Measurements from ENCODE around the gene PRH1. TPM values are rescaled to one million over a fixed set of nuclear protein-coding genes. Genes with fewer than 3 reads are reported as not detected.

The PRH1 gene
- 10.6 and 16.2 TPM in 2 replicates for total RNA-seq

GRCh38 chr12:10884086-10884725, at the start of gene PRH1:
Gene PRH1 (minus strand): TSS chr12:10884255. CDS start chr12:10884217, 38 bp downstream.

GRCh38 chr12:10928746-10929286, 44.8 kb upstream of the PRH1 start, which contains the start of gene PRH2:
Gene PRH2 (plus strand): TSS chr12:10929236. CDS start chr12:10929274, 38 bp downstream.

GRCh38 chr12:10909462-10909861, 25.4 kb upstream of the PRH1 start, which contains the start of gene TAS2R13:
Gene TAS2R13 (minus strand): TSS chr12:10909562. CDS start chr12:10909298, 264 bp downstream.

GRCh38 chr12:10849425-10849878, 34.6 kb downstream of the PRH1 start, which contains the start of gene PRR4:
Gene PRR4 (minus strand): TSS chr12:10849475. CDS start chr12:10849437, 38 bp downstream.

Other genes starting within 250 kb of the PRH1 start
- gene STYK1, start 210.2 kb downstream of the PRH1 start, total RNA-seq = 0.53 and 2.3 TPM in 2 replicates
- gene YBX3, start 160.9 kb downstream of the PRH1 start, total RNA-seq = 116 and 139 TPM in 2 replicates
- gene TAS2R7, start 81.6 kb downstream of the PRH1 start, total RNA-seq = not detected in 2 replicates
- not detected in 2 replicates for gene TAS2R8, start 77.0 kb downstream of the PRH1 start, total RNA-seq
- not detected in 2 replicates for gene TAS2R9, start 74.1 kb downstream of the PRH1 start, total RNA-seq
- 0.83 and 1.2 TPM in 2 replicates for gene TAS2R10, start 57.9 kb downstream of the PRH1 start, total RNA-seq
- 0.73 and 1.2 TPM in 2 replicates for gene PRR4, start 34.8 kb downstream of the PRH1 start, total RNA-seq
- gene TAS2R13, start 25.3 kb upstream of the PRH1 start, total RNA-seq = 1.8 and 2.4 TPM in 2 replicates
- not detected in 2 replicates for gene PRH2, start 45.0 kb upstream of the PRH1 start, total RNA-seq
- 2.6 and 4.3 TPM in 2 replicates for gene TAS2R14, start 55.0 kb upstream of the PRH1 start, total RNA-seq
- 2.9 and 6.5 TPM in 2 replicates for gene TAS2R50, start 102.7 kb upstream of the PRH1 start, total RNA-seq
- gene TAS2R20, start 114.0 kb upstream of the PRH1 start, total RNA-seq = 3.8 and 7.2 TPM in 2 replicates
- 5.1 and 9.1 TPM in 2 replicates for gene TAS2R19, start 138.4 kb upstream of the PRH1 start, total RNA-seq
- gene TAS2R31, start 147.2 kb upstream of the PRH1 start, total RNA-seq = 3.7 and 6.7 TPM in 2 replicates
- 2.6 and 4.8 TPM in 2 replicates for gene TAS2R46, start 178.0 kb upstream of the PRH1 start, total RNA-seq
- 2.1 TPM in 1 of 2 replicates, not detected in the other for gene TAS2R43, start 208.1 kb upstream of the PRH1 start, total RNA-seq